H7 (cell line): ENCODE data around the gene UQCC2. TPM values are rescaled to one million over a fixed set of nuclear protein-coding genes. Genes with fewer than 3 reads are reported as not detected.

Experiments used
- DNase-seq: peaks from one replicate; pipeline ENCODE4 v3.0.0; 2012
- H3K27me3 ChIP-seq: 2 replicates; pipeline ENCODE4 v1.6.0; 2011; ENCODE audit warnings: mild to moderate bottlenecking, low read length; ENCODE audit not compliant: control insufficient read depth, insufficient read depth
- H3K36me3 ChIP-seq: replicated peaks from 2 replicates; pipeline ENCODE4 v1.5.1; 2011; ENCODE audit warnings: low read length; ENCODE audit not compliant: control insufficient read depth, insufficient read depth
- H3K4me3 ChIP-seq: 2 replicates; pipeline ENCODE4 v1.5.1; 2011; ENCODE audit warnings: low read depth, mild to moderate bottlenecking, control low read depth, low read length, moderate library complexity; ENCODE audit not compliant: insufficient read depth
- total RNA-seq: library from RNA; depleted of rRNA; stranded (reverse); fragments of >200 nt; shearing (Covaris generic); gene quantifications from 2 replicates; pipeline ENCODE4 v1.2.3, GENCODE V29; 2014

Gene UQCC2
- total RNA-seq, 1 experiment from 2014 or later: 67.1 TPM

DNA sequence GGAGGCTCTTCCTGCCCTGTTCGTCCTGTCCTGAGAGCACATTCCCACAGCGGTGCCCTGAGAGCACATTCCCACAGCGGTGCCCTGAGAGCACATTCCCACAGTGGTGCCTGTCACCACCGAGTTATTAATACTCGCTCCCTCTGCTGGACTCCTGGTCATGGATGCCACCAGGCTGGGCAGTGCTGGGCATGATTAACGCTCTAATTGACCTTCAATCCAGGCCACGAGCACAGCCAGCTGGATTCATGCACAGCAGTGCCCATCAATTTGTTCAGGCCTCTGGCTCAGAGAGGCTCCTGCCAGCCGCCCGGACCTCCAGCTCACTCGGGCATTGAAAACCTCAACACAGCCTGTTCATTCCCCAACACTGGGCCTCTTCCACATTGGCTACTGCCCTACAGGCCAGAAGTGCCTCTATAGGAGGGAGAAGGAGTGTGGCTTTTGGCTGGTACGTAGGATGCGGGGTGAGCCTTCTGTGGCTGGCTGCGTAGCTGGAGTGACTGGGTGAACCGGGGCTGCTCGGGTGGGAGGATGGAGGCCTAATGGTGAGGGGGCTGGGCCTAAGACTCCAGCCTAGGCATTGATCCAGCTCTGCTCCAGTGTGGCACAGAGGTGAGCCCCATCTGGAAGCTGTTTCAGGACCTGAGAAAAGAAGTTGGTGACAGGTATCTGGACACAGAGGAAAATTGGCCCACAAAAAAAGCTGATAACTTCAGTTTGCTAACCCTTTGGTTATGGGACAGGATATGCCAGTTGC, 25.9 kb upstream of the UQCC2 start:
- Histone ChIP-seq H3K36me3 (no peaks in the 10 kb centered on the region), H3K27me3 (no peaks in the 10 kb centered on the region), H3K4me3 (no peak overlapping the region)
- no peak for DNase-seq

DNA sequence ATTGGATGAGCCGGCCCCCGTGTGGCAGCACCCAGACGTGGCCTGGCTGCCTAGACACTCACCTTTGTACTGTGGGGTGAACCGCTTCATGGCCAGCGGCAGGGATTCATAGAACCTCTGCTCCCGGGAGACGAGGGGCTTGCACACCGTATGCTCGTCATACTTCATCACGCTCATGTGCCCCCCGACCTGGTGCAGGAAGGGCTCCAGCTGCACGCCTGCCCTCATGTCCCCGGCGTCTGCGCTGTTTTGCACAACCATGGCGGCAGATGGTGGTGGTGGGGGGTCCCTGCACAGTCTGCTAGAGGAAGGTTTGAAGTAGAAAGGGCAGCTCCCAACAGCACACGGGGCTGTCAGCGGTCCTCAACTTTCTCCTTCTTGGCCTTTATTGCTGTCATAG, 23.7 kb upstream of the UQCC2 start:
- Histone ChIP-seq H3K27me3 (no peaks in the 10 kb centered on the region), H3K36me3 (no peaks in the 10 kb centered on the region), H3K4me3 (no peak overlapping the region)
- no peak for DNase-seq

DNA sequence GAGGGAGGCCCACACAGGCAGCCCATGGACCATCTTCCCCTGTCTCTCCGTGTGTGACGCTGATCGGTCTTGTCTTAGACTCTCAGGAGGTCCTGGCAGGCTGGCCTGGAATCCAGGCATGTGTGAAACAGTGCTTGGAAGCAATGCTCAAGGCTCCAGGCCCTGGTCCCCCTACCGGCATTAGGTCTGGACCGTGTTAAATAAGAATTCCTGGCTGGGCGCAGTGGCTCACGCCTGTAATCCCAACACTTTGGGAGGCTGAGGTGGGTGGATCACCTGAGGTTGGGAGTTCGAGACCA, 22.2 kb upstream of the UQCC2 start:
- Histone ChIP-seq H3K27me3 (no peaks in the 10 kb centered on the region), H3K36me3 (no peaks in the 10 kb centered on the region), H3K4me3 (no peak overlapping the region)
- no peak for DNase-seq

- DNase-seq: no peak
- no peak overlapping the region for H3K4me3 ChIP-seq
- peaks cover 2% of the 10 kb centered on the region; the same call in 1 of the 2 replicates for H3K27me3 ChIP-seq
Observed at GRCh38 chr6:33732817-33733708, 21.6 kb upstream of the UQCC2 start.

DNA sequence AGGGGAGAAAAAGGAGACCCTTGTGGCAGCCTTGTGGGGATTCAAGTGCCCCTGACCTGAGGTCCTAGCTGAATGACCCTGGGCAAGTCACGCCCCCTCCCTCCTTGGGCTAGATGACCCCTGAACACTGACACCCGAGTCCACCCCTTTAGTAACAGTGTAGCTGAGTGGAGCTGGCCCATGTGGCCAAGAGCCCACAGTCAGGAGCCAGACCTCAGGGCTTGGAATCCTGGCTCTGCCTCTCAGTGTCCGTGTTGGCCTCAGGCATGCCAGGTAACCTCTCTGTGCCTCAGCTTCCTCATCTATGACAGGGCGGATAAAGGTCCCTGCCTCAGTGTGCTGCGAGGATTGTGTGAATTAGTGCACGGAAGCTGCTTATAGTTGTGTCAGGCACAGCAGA, 20.9 kb upstream of the UQCC2 start:
- no peak for DNase-seq
- peaks cover 2% of the 10 kb centered on the region; the same call in 1 of the 2 replicates for H3K27me3 ChIP-seq
- H3K36me3 ChIP-seq: no peaks in the 10 kb centered on the region
- H3K4me3 ChIP-seq: no peak overlapping the region

More at GRCh38 chr6:33732817-33733708, 21.6 kb upstream of the UQCC2 start:
- no peaks in the 10 kb centered on the region for H3K36me3 ChIP-seq

DNA sequence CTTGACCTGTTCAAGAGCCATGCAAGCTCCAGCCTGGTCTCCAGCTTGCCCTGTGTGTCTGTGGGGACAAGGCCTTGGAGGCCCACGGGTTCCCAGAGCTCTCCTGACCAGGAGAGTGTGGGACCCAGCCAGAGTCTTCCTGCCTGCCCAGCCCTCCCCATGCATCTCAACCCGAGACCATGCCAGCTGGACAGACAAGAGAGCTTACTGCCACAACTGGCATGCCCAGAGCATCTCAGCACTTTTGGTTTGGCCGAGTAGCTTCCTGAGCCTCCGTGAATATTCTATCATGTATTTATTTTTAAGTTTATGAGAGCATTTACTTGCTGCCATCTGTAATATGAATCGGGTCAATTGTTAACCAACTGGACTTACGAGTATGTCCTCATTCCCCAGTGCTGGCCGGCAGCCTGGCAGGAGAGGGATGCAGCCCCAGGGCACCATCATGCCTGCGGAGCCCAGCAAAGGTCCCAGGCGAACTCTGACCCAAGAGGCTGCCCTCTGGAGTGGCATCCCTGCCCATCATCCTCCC, 20.3 kb upstream of the UQCC2 start:
- H3K27me3 ChIP-seq: peaks cover 2% of the 10 kb centered on the region; the same call in 1 of the 2 replicates
- DNase-seq: no peak
- no peak overlapping the region for H3K4me3 ChIP-seq

GRCh38 chr6:33731035-33731434, 19.5 kb upstream of the UQCC2 start:
- Histone ChIP-seq H3K36me3 (no peaks in the 10 kb centered on the region), H3K27me3 (peaks cover 2% of the 10 kb centered on the region; the same call in 1 of the 2 replicates), H3K4me3 (no peak overlapping the region)
- DNase-seq: no peak

More for the DNA sequence above, 20.3 kb upstream of the UQCC2 start:
- no peaks in the 10 kb centered on the region for H3K36me3 ChIP-seq

GRCh38 chr6:33730611-33731010, 19.1 kb upstream of the UQCC2 start:
- no peak for DNase-seq
- Histone ChIP-seq H3K4me3 (no peak overlapping the region), H3K27me3 (peaks cover 2% of the 10 kb centered on the region; the same call in 1 of the 2 replicates), H3K36me3 (no peaks in the 10 kb centered on the region)

GRCh38 chr6:33729059-33729458, 17.6 kb upstream of the UQCC2 start:
- H3K4me3 ChIP-seq: no peak overlapping the region
- no peak for DNase-seq
- H3K36me3 ChIP-seq: no peaks in the 10 kb centered on the region
- peaks cover 2% of the 10 kb centered on the region; the same call in 1 of the 2 replicates for H3K27me3 ChIP-seq

- H3K36me3 ChIP-seq: no peaks in the 10 kb centered on the region
- peaks cover 2% of the 10 kb centered on the region; the same call in 1 of the 2 replicates for H3K27me3 ChIP-seq
- H3K4me3 ChIP-seq: no peak overlapping the region
- DNase-seq: no peak
Observed at GRCh38 chr6:33728438-33728837, 16.9 kb upstream of the UQCC2 start.

- H3K27me3 ChIP-seq: peaks cover 2% of the 10 kb centered on the region; the same call in 1 of the 2 replicates
- no peak for DNase-seq
- H3K36me3 ChIP-seq: no peaks in the 10 kb centered on the region
- no peak overlapping the region for H3K4me3 ChIP-seq
Observed at GRCh38 chr6:33727932-33728331, 16.4 kb upstream of the UQCC2 start.

DNA sequence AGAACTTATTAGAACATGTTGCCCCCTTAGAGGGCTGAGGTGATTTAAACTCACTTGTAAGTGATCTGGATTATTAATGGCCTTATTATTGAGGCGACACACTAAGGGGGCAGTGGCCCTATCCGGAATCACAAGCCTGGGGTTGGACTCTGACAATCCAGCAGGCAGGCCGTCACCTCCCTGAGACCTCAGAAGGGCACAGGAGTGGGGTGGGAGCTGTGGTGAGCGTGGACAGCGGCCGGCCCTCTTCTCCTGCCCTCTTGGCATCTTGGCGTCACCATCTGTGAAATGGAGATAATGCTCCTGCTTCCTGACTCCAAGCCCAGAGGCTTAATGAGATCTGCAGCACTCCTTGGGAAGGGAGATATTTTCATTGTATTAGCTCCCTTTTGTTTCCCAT, 15.6 kb upstream of the UQCC2 start:
- Histone ChIP-seq H3K27me3 (peaks cover 2% of the 10 kb centered on the region; the same call in 1 of the 2 replicates), H3K36me3 (no peaks in the 10 kb centered on the region), H3K4me3 (no peak overlapping the region)
- DNase-seq: no peak

GRCh38 chr6:33726696-33727095, 15.2 kb upstream of the UQCC2 start:
- peaks cover 2% of the 10 kb centered on the region; the same call in 1 of the 2 replicates for H3K27me3 ChIP-seq
- DNase-seq: no peak
- no peak overlapping the region for H3K4me3 ChIP-seq
- H3K36me3 ChIP-seq: no peaks in the 10 kb centered on the region

DNA sequence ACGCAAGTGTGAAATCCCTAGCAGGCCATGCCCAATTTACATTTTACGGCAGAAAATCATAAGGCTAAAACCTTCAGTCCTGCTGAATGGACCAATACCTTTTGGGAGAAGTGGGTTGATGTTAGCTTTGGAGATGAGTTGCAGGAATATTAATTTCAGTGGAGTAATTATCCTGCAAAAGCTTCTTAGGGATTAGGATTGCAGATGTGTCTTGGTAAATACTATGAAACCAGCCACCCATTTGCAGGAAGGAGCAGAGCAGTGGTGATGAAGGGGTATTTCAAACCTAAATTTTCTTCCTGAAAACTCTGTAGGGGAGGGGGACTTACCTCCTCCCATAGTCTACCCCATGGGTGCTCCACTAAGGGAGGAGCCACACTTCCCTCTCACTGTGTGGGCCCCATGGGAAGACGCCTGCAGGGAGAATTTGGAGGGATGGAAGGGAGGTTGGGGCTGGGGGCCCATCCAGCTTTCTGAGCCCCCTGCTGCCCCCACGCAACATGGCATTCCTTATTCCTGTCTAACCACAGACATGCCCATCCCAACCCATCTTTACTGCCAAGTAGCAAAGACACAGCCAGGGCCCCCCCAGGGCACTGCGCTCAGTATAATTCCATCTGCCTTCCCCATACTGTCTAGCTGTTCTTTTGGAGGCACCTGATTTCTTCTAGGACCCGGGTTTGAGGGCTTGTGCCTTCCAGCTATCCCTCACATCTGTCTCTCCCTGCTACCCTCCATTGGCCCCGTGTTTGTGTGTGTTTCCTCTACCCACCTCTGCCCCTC, 14.6 kb upstream of the UQCC2 start:
- no peaks in the 10 kb centered on the region for H3K36me3 ChIP-seq
- peaks cover 2% of the 10 kb centered on the region; the same call in 1 of the 2 replicates for H3K27me3 ChIP-seq
- H3K4me3 ChIP-seq: no peak overlapping the region
- no peak for DNase-seq
